Measurements from ENCODE around the gene SSTR3. TPM values are rescaled to one million over a fixed set of nuclear protein-coding genes. Genes with fewer than 3 reads are reported as not detected.

SSTR3 gene
- total and polyA plus RNA-seq, 10 of the 15 experiments (the other 5 are each of a cell fraction or from before 2014, with no cell fraction given): 0.03 to 4.5 (median 2.4) TPM

- Histone ChIP-seq H4K20me1 (ENCODE audit: control insufficient read depth, insufficient read depth) (no peaks in the 10 kb centered on the region), H3K4me3 (no peak overlapping the region), H3K79me2 (ENCODE audit: control insufficient read depth, insufficient read depth, low read length) (no peaks in the 10 kb centered on the region), H3K4me2 (ENCODE audit: control insufficient read depth, insufficient read depth) (no peak overlapping the region), H3K36me3 (ENCODE audit: control insufficient read depth in 2 of 2, insufficient read depth in 2 of 2, low read length in 1 of 2) (no peaks in the 10 kb centered on the region), H3K4me1 (ENCODE audit: control insufficient read depth, insufficient read depth, low read length) (no peaks in the 10 kb centered on the region; the same call in 1 of the 2 replicates), H3K9ac (ENCODE audit: control insufficient read depth, insufficient read depth, low read length) (no peak overlapping the region), H3K27ac (ENCODE audit: control insufficient read depth, insufficient read depth) (no peak overlapping the region), H3K27me3 (replicated peaks in 1 of 2; ENCODE audit: control insufficient read depth in 2 of 2, insufficient read depth in 2 of 2, low read length in 1 of 2) (no peaks in the 10 kb centered on the region; a peak in 2 of 4 replicates), H2AFZ (ENCODE audit: control insufficient read depth, low read depth, low read length) (no peak overlapping the region), H3K9me3 (replicated peaks; ENCODE audit: control insufficient read depth, insufficient read depth, low read length) (no peaks in the 10 kb centered on the region)
- TF ChIP-seq HSF1 (IDR thresholded peaks at IDR 0.05; ENCODE audit: low read depth, low read length) (peak; percentile 74), TBL1XR1 (IDR thresholded peaks at IDR 0.05; ENCODE audit: low read depth, low read length) (no peak), MTA2 (IDR thresholded peaks at IDR 0.05; ENCODE audit: low read depth) (no peak), USF1 (IDR thresholded peaks at IDR 0.05; ENCODE audit: borderline replicate concordance, extremely low read length, insufficient read depth, low read depth, low read length) (no peak)
- intact Hi-C loops (cut with micrococcal nuclease; ENCODE audit: unreplicated experiment) (no loop called here), in situ Hi-C loops (cut with MboI) (no loop called here)
- WGBS (ENCODE audit: insufficient coverage, insufficient replicate concordance, low lambda C conversion rate, missing lambda C conversion rate): 25% methylated on average over 4 of the region's 4 CpGs
- SMC1A ChIA-PET (ENCODE audit: uncharacterized antibody, unreplicated experiment): no interaction called here
- DNase-seq (ENCODE audit: low read depth, low spot score) (no peak), FAIRE-seq (no peak), ATAC-seq (no peak)
- POLR2A ChIA-PET: no interaction called here
- CTCF ChIA-PET: no interaction called here
- no TSS peak for BruUV-seq (replicated peaks)
- RAD21 ChIA-PET (ENCODE audit: unreplicated experiment): no interaction called here
These were observed 30.6 kb downstream of the SSTR3 start for GRCh38 chr22:37181681-37182080.

Data from GM12878 (cell line).